GM12873 (cell line): ENCODE data around the gene TOM1L2.

Experiments used
- TF ChIP-seq, protein P1 (sequence below): IDR thresholded peaks from 2 replicates; pipeline ENCODE4 v1.5.1; 2012; ENCODE audit warnings: low read depth, mild to moderate bottlenecking, moderate library complexity, low read length, control low read depth; ENCODE audit not compliant: insufficient read depth; ENCODE audit errors: missing control alignments

Gene TOM1L2

GRCh38 chr17:17859909-17860765, 112.1 kb downstream of the TOM1L2 start:
- TF ChIP-seq, protein P1, sequence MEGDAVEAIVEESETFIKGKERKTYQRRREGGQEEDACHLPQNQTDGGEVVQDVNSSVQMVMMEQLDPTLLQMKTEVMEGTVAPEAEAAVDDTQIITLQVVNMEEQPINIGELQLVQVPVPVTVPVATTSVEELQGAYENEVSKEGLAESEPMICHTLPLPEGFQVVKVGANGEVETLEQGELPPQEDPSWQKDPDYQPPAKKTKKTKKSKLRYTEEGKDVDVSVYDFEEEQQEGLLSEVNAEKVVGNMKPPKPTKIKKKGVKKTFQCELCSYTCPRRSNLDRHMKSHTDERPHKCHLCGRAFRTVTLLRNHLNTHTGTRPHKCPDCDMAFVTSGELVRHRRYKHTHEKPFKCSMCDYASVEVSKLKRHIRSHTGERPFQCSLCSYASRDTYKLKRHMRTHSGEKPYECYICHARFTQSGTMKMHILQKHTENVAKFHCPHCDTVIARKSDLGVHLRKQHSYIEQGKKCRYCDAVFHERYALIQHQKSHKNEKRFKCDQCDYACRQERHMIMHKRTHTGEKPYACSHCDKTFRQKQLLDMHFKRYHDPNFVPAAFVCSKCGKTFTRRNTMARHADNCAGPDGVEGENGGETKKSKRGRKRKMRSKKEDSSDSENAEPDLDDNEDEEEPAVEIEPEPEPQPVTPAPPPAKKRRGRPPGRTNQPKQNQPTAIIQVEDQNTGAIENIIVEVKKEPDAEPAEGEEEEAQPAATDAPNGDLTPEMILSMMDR, result peak; percentile 99

GRCh38 chr17:17857496-17857895, 114.7 kb downstream of the TOM1L2 start:
- TF ChIP-seq, protein P1, result no peak

DNA sequence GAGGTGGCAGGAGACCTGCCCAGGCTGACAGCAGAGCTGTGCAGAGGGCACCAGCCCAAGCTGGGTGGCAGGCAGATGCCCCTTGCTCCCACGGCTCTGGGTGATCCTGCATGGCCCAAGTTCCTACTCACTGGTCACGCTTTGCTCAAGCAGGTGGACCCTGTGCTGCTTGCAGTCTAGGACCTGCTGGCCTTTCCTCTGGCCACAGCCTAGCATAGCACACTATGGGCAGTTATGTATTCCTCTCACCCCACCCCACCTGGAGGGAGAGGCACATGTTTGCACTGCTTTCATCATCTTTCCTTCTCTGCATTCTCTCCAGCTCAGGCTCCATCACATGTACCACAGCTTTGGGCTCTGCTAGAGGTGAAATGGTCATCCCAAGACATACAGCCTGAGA, 115.8 kb downstream of the TOM1L2 start:
- TF ChIP-seq, protein P1, result no peak

DNA sequence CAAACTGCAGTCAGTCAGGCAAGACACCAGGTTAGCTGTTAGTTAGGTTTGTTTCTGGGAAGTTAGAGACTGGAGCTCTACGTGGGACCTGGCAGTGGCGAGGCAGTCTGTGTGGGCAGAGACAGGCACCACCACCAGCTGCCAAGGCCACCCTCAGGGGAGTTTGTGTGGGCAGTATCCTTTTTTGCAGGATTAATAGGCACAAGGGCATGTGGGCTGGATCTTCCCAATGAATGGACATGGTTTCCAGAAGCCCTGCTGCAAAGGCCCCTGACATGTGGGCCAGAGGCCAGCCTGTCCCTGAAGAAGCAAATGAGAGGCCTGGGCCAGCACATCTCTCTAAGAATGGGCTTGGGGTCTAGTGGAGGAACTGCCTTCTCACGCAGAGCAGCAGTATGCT, 116.2 kb downstream of the TOM1L2 start:
- TF ChIP-seq, protein P1, result no peak

DNA sequence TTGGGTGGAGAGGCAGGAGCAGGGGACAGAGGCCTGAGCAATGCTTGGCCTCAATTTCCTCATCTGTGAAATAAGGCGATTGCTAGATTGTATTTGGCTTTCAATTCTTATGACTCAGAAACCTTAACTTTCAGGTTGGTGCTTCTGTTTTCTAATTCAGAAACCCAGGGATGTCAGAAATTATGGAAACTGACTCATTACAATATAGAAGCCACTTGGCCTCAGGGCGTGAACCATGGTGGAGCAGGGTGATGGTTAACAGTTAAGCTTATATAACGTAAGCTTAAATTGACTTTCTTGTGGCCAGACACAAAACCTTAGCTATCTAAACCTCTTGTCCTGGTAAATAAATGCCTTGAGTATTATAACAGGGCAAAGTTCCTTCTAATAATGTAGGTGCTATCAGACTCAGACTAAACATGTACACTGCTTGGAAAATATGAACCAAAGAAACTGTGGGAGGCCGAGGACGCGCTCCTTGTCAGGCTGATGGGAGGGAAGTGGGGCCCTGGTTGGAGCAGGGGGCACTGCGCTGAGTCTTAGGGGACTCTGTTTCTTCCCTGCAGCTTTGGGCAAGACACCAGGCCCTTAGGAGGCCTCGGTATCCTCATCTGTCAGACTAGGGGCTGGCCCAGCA, 118.3 kb downstream of the TOM1L2 start:
- TF ChIP-seq, protein P1, result no peak

DNA sequence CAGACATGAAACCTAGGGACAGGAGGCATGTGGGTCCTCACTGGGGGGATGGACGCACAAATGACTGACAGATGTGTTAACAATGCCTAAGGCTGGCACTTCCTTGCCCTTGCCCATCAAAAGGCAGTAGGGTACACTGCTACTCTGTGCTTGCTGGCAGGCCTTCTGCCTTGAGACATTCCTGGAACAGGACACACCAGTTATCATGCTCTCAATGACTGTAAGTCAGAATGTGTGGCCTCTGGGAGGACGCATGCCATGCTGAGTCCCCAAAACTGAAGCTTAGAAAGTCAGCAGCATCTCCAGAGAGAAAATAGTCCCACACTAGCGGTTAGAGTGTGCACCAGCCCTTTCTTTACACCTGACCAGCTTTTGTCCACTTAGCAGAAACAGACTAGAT, 119.3 kb downstream of the TOM1L2 start:
- TF ChIP-seq, protein P1, result no peak
